CD14-positive monocyte (primary cell): ENCODE data around the gene NUP50. TPM values are rescaled to one million over a fixed set of nuclear protein-coding genes. Genes with fewer than 3 reads are reported as not detected.

Source experiments
- DNase-seq, 3 donors: peaks; one replicate each; pipeline ENCODE4 v3.0.0-alpha.2; 2011 to 2022
- H2AFZ ChIP-seq: 2 replicates; pipeline ENCODE4 v1.6.0; 2012; ENCODE audit warnings: mild to moderate bottlenecking, low read depth, low read length, inconsistent platforms; ENCODE audit not compliant: insufficient read depth, poor library complexity, severe bottlenecking
- H3K27ac ChIP-seq, 2 donors: 1 replicate in 1 of 2; 2 replicates in 1 of 2; pipeline ENCODE4 v1.5.1; 2012 to 2013; ENCODE audit warnings: low read length in 2 of 2, control low read depth in 1 of 2, inconsistent platforms in 1 of 2, low read depth in 1 of 2, mild to moderate bottlenecking in 1 of 2
- H3K27me3 ChIP-seq, 2 donors: one replicate each; pipeline versions ENCODE4 v1.6.0 to v1.6.1; 2011 to 2013; ENCODE audit warnings: low read length in 2 of 2; ENCODE audit not compliant: control insufficient read depth in 2 of 2, insufficient read depth in 2 of 2
- H3K36me3 ChIP-seq, 2 donors: replicated peaks in 1 of 2; 1 replicate in 1 of 2; 2 replicates in 1 of 2; pipeline versions ENCODE4 v1.5.1 to v1.6.1; 2012 to 2013; ENCODE audit warnings: low read length in 2 of 2, control low read depth in 1 of 2, inconsistent platforms in 1 of 2, mild to moderate bottlenecking in 1 of 2; ENCODE audit not compliant: insufficient read depth in 2 of 2, control insufficient read depth in 1 of 2
- H3K4me1 ChIP-seq, 2 donors: 1 replicate in 1 of 2; 2 replicates in 1 of 2; pipeline versions ENCODE4 v1.5.1 to v1.6.1; 2012 to 2013; ENCODE audit warnings: low read length in 2 of 2, control low read depth in 1 of 2, inconsistent platforms in 1 of 2, mild to moderate bottlenecking in 1 of 2, moderate library complexity in 1 of 2; ENCODE audit not compliant: insufficient read depth in 2 of 2, control insufficient read depth in 1 of 2
- H3K4me2 ChIP-seq: replicated peaks from 2 replicates; pipeline ENCODE3; 2012; ENCODE audit warnings: low read length, moderate library complexity, mild to moderate bottlenecking; ENCODE audit not compliant: poor library complexity, severe bottlenecking; ENCODE audit errors: extremely low read depth
- H3K4me3 ChIP-seq, 3 experiments: fragments of 200-600 bp in 1 of 3; sonication (generic) in 1 of 3; replicated peaks in 1 of 3; 1 replicate in 2 of 3; 2 replicates in 1 of 3; pipeline ENCODE4 v1.5.1; 2011 to 2013; ENCODE audit warnings: low read length in 3 of 3, mild to moderate bottlenecking in 3 of 3, control low read depth in 2 of 3, low read depth in 2 of 3, inconsistent platforms in 1 of 3, moderate library complexity in 1 of 3
- H3K79me2 ChIP-seq: 2 replicates; pipeline ENCODE4 v1.6.0; 2012; ENCODE audit warnings: mild to moderate bottlenecking, control low read depth, inconsistent platforms, low read length, moderate library complexity; ENCODE audit not compliant: insufficient read depth
- H3K9ac ChIP-seq: 2 replicates; pipeline ENCODE4 v1.6.0; 2017; ENCODE audit warnings: low read length, mild to moderate bottlenecking; ENCODE audit not compliant: insufficient read depth, poor library complexity, severe bottlenecking
- H3K9me3 ChIP-seq, 2 donors: replicated peaks in 1 of 2; 1 replicate in 1 of 2; 2 replicates in 1 of 2; pipeline versions ENCODE4 v1.5.1 to v1.6.1; 2012 to 2013; ENCODE audit warnings: low read length in 2 of 2, control low read depth in 1 of 2; ENCODE audit not compliant: control insufficient read depth in 1 of 2, insufficient read depth in 1 of 2
- H4K20me1 ChIP-seq: 2 replicates; pipeline ENCODE4 v1.6.0; 2012; ENCODE audit warnings: mild to moderate bottlenecking, low read length, control low read depth, moderate library complexity; ENCODE audit not compliant: insufficient read depth
- H3K27ac Mint-ChIP-seq, 7 donors: one replicate each; pipeline ENCODE4 v1.8.0; 2020; ENCODE audit warnings: mild to moderate bottlenecking in 7 of 7, mixed read lengths in 7 of 7, moderate library complexity in 6 of 7, inconsistent platforms in 2 of 7
- H3K27me3 Mint-ChIP-seq, 3 donors: one replicate each; pipeline ENCODE4 v1.8.0; 2021 to 2022; ENCODE audit warnings: low read depth in 3 of 3, mild to moderate bottlenecking in 3 of 3, mixed read lengths in 3 of 3, moderate library complexity in 3 of 3, inconsistent platforms in 1 of 3
- H3K36me3 Mint-ChIP-seq, 2 donors: one replicate each; pipeline ENCODE4 v1.8.0; 2020; ENCODE audit warnings: mixed read lengths in 2 of 2, inconsistent platforms in 1 of 2, mild to moderate bottlenecking in 1 of 2
- H3K4me1 Mint-ChIP-seq: one replicate; pipeline ENCODE4 v1.8.0; 2020; ENCODE audit warnings: mild to moderate bottlenecking, mixed read lengths
- H3K4me3 Mint-ChIP-seq, 2 donors: one replicate each; pipeline ENCODE4 v1.8.0; 2020; ENCODE audit warnings: mild to moderate bottlenecking in 2 of 2, mixed read lengths in 2 of 2, moderate library complexity in 1 of 2
- H3K9me3 Mint-ChIP-seq, 7 donors: one replicate each; pipeline ENCODE4 v1.8.0; 2020 to 2022; ENCODE audit warnings: mixed read lengths in 7 of 7, mild to moderate bottlenecking in 6 of 7, moderate library complexity in 6 of 7, inconsistent platforms in 2 of 7
- whole genome bisulfite sequencing: methylation state at CpG from one replicate; pipeline ENCODE4 v1.1.5; 2013; ENCODE audit warnings: missing lambda C conversion rate; ENCODE audit not compliant: insufficient coverage; 5-methylcytosine and 5-hydroxymethylcytosine counted together
- intact Hi-C, 2 donors: fragments of 100-400 bp; cut with micrococcal nuclease; formaldehyde crosslinking; loops; one replicate each; pipeline versions ENCODE4 v1.15.0 to v1.15.1; 2023
- polyA plus RNA-seq, 3 donors: library from polyadenylated mRNA; depleted of rRNA in 1 of 3; unstranded in 2 of 3; stranded (reverse) in 1 of 3; fragments of 300-500 nt in 2 of 3; fragments of >200 nt in 1 of 3; fragmentation: Illumina TruSeq in 2 of 3; gene quantifications; 1 replicate in 2 of 3; 2 replicates in 1 of 3; pipeline ENCODE4 v1.2.3, GENCODE V29; 2012 to 2021
- TF ChIP-seq, protein P1 (sequence below): fragments of 200-600 bp; IDR thresholded peaks from one replicate; pipeline ENCODE4 v1.8.0; 2022; ENCODE audit warnings: antibody characterized with exemption, mild to moderate bottlenecking

The NUP50 gene
- polyA plus RNA-seq, 3 donors, result 23.4 to 28.4 (median 26.9) TPM

DNA sequence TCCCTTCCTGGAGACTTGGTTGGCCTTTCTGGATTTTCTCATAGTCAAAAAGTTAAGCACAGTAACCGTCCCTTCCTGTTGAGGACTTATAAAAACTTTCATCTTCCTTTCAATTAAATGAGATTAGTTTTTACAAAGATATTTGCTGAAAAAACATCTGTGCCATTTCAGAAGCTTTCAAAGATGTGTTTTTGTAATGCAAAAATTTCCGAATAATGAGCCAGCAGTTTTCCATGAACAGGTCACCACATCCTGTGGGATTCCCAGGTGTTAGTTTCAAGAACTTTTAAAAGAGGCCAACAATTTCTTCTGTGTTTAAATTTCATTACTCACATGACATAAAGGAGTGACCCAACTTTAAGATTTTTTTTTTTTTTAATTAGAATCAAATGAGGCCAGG lies 18.0 kb downstream of the NUP50 start:
- no peaks in the 10 kb centered on the region for H3K27me3 Mint-ChIP-seq
- Histone ChIP-seq H3K27me3 (no peaks in the 10 kb centered on the region), H3K36me3 (peaks cover 69 to 92% of the 10 kb centered on the region in 2 donors), H3K4me3 (no peak overlapping the region), H3K27ac (peak overlapping the region in 1 of 2 donors; percentile 73), H3K9me3 (no peaks in the 10 kb centered on the region), H3K9ac (no peak overlapping the region), H3K4me1 (peaks cover 5 to 17% of the 10 kb centered on the region in 2 donors), H2AFZ (no peak overlapping the region), H3K4me2 (no peak overlapping the region), H3K79me2 (peaks cover 94% of the 10 kb centered on the region), H4K20me1 (peaks cover 98% of the 10 kb centered on the region)
- H3K4me1 Mint-ChIP-seq, result peaks cover 26% of the 10 kb centered on the region
- no peaks in the 10 kb centered on the region for H3K9me3 Mint-ChIP-seq
- TF ChIP-seq, protein P1, sequence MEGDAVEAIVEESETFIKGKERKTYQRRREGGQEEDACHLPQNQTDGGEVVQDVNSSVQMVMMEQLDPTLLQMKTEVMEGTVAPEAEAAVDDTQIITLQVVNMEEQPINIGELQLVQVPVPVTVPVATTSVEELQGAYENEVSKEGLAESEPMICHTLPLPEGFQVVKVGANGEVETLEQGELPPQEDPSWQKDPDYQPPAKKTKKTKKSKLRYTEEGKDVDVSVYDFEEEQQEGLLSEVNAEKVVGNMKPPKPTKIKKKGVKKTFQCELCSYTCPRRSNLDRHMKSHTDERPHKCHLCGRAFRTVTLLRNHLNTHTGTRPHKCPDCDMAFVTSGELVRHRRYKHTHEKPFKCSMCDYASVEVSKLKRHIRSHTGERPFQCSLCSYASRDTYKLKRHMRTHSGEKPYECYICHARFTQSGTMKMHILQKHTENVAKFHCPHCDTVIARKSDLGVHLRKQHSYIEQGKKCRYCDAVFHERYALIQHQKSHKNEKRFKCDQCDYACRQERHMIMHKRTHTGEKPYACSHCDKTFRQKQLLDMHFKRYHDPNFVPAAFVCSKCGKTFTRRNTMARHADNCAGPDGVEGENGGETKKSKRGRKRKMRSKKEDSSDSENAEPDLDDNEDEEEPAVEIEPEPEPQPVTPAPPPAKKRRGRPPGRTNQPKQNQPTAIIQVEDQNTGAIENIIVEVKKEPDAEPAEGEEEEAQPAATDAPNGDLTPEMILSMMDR, result no peak
- no peak overlapping the region for H3K4me3 Mint-ChIP-seq
- H3K27ac Mint-ChIP-seq, result peak overlapping the region in 2 of 7 donors; percentile 15 to 73
- intact Hi-C loops, result no loop called here
- H3K36me3 Mint-ChIP-seq, result peaks cover 78 to 91% of the 10 kb centered on the region in 2 donors
- DNase-seq, result no peak
- 80% methylated on average over 1 of the region's 2 CpGs for WGBS

DNA sequence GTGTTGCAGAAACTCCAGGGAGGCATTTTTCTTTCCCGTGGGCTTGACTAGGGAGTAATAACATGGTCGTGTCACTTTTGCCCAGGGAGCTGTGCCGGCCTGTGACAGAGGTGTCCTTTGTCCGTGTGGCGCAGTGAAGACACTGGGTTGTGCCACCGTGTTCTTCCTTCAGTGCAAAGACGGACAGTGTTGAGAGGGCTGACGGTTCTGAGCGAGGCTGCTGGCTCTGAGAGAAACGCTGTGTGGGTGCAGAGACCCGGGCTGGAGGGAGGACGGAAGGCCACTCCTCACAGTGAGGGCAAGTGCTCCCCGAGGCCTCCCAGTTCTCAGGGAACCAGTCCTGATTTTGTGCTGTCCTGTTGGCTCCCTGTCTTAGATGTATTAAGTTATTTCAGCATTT lies 20.2 kb downstream of the NUP50 start:
- Histone ChIP-seq H3K27me3 (no peaks in the 10 kb centered on the region), H3K9ac (no peak overlapping the region), H2AFZ (no peak overlapping the region), H3K79me2 (peaks cover 89% of the 10 kb centered on the region), H3K9me3 (no peaks in the 10 kb centered on the region), H4K20me1 (peaks cover 100% of the 10 kb centered on the region), H3K4me2 (no peak overlapping the region), H3K27ac (peak overlapping the region in 1 of 2 donors; percentile 9), H3K4me1 (peaks cover 5 to 17% of the 10 kb centered on the region in 2 donors), H3K4me3 (no peak overlapping the region), H3K36me3 (peaks cover 64 to 97% of the 10 kb centered on the region in 2 donors)
- Mint-ChIP-seq H3K27me3 (no peaks in the 10 kb centered on the region), H3K36me3 (peaks cover 77 to 89% of the 10 kb centered on the region in 2 donors), H3K9me3 (no peaks in the 10 kb centered on the region), H3K4me3 (no peak overlapping the region), H3K4me1 (peaks cover 27% of the 10 kb centered on the region), H3K27ac (peak overlapping the region in 4 of 7 donors; percentile 21 to 59 (median 37))
- no peak for DNase-seq
- WGBS, result 98% methylated on average over 12 of the region's 13 CpGs
- intact Hi-C loops, result no loop called here
- TF ChIP-seq, protein P1, result no peak
